Umbilical cord (tissue), 2 donors: ENCODE data around the gene KIF3B. TPM values are rescaled to one million over a fixed set of nuclear protein-coding genes. Genes with fewer than 3 reads are reported as not detected.
"Not testable (repeated sequence)": the region's sequence is repeated elsewhere in the genome, so short reads cannot be mapped to it uniquely, and the experiment has no call there.

Source experiments
- DNase-seq: peaks from one replicate; pipeline ENCODE4 v3.0.0-alpha.2; 2015; ENCODE audit warnings: low spot score
- total RNA-seq: library from RNA; depleted of rRNA; stranded (reverse); fragments of >200 nt; gene quantifications from one replicate; pipeline ENCODE4 v1.2.3, GENCODE V29; 2014; ENCODE audit warnings: low replicate concordance; ENCODE audit not compliant: insufficient read depth

Gene KIF3B
- 20.0 TPM for total RNA-seq

- peak; percentile 90 for DNase-seq
These were observed at the start of gene KIF3B for GRCh38 chr20:32277361-32278198. Gene KIF3B, plus strand, starts transcription at chr20:32277651. Its CDS starts 32,127 bp downstream, at chr20:32309778.

GRCh38 chr20:32227744-32228688, 49.4 kb upstream of the KIF3B start:
- DNase-seq: no peak

- no peak for DNase-seq
These were observed 48.2 kb upstream of the KIF3B start for GRCh38 chr20:32229251-32229747.

- no peak for DNase-seq
These were observed 46.7 kb upstream of the KIF3B start for GRCh38 chr20:32230707-32231106.

- DNase-seq: no peak
These were observed 46.2 kb upstream of the KIF3B start for GRCh38 chr20:32231245-32231644.

- peak; percentile 86 for DNase-seq
These were observed 45.6 kb upstream of the KIF3B start for GRCh38 chr20:32231847-32232246.

GRCh38 chr20:32232326-32232886, 45.0 kb upstream of the KIF3B start:
- DNase-seq: no peak

- DNase-seq: no peak
These were observed 44.2 kb upstream of the KIF3B start for GRCh38 chr20:32233286-32233685.

- DNase-seq: no peak
These were observed 43.2 kb upstream of the KIF3B start for GRCh38 chr20:32234135-32234808.

GRCh38 chr20:32235331-32236047, 42.0 kb upstream of the KIF3B start:
- no peak for DNase-seq

- DNase-seq: no peak
These were observed 41.4 kb upstream of the KIF3B start for GRCh38 chr20:32236048-32236533.

- DNase-seq: no peak
These were observed 40.6 kb upstream of the KIF3B start for GRCh38 chr20:32236819-32237218.

GRCh38 chr20:32237419-32237818, 40.0 kb upstream of the KIF3B start:
- no peak for DNase-seq

GRCh38 chr20:32238483-32239425, 38.7 kb upstream of the KIF3B start:
- no peak for DNase-seq

GRCh38 chr20:32240205-32240604, 37.2 kb upstream of the KIF3B start:
- DNase-seq: no peak

GRCh38 chr20:32241807-32242206, 35.6 kb upstream of the KIF3B start:
- no peak for DNase-seq

GRCh38 chr20:32244150-32244823, 33.2 kb upstream of the KIF3B start:
- DNase-seq: no peak

- no peak for DNase-seq
These were observed 32.5 kb upstream of the KIF3B start for GRCh38 chr20:32244959-32245358.

GRCh38 chr20:32246208-32246607, 31.2 kb upstream of the KIF3B start:
- DNase-seq: not testable (repeated sequence)
